ENCODE data around the gene PGP.

PGP gene

DNA sequence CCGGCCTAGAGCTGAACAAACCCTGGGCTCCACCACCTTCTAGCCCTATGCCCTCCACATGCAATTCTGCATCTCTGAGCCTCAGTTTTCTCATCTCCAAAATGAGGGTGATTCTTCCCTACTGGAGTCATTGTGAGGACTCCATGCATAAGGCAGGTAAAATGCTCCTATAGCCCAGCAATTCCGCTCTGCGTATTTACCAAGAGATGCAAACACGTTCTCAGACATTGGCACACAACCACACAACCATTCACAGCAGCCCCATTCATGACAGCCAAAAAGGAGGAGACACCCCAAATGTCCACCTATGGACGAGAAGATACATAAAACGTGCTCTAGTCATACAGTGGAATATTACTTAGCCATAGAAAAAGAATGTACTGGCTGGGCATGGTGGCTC is 14.3 kb downstream of the PGP start:
- ChIA-PET POLR2A (interaction anchor here (1.8 to 2.0 kb wide), 2 partner anchors 14 to 15 kb away, joined by 4 read pairs; partner anchors contain the start of gene PGP), CTCF (no interaction called here)
- TF ChIP-seq FOXM1 (IDR thresholded peaks at IDR 0.05; ENCODE audit: borderline replicate concordance): no peak
- TF ChIP-seq ZNF384 (IDR thresholded peaks at IDR 0.05): no peak
- TF ChIP-seq, protein P1, sequence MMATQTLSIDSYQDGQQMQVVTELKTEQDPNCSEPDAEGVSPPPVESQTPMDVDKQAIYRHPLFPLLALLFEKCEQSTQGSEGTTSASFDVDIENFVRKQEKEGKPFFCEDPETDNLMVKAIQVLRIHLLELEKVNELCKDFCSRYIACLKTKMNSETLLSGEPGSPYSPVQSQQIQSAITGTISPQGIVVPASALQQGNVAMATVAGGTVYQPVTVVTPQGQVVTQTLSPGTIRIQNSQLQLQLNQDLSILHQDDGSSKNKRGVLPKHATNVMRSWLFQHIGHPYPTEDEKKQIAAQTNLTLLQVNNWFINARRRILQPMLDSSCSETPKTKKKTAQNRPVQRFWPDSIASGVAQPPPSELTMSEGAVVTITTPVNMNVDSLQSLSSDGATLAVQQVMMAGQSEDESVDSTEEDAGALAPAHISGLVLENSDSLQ (IDR thresholded peaks at IDR 0.05): no peak
- no peak for TF ChIP-seq SUZ12 (IDR thresholded peaks at IDR 0.05)
- no peak for TF ChIP-seq SP1 (IDR thresholded peaks at IDR 0.05)
- no peak for TF ChIP-seq LEF1 (IDR thresholded peaks at IDR 0.05; ENCODE audit: borderline replicate concordance)
- TF ChIP-seq CTBP1 (IDR thresholded peaks at IDR 0.05; ENCODE audit: borderline replicate concordance): no peak
- no peak for TF ChIP-seq L3MBTL2 (conservative IDR thresholded peaks at IDR 0.05)
- TF ChIP-seq FOXA1 (IDR thresholded peaks at IDR 0.05): no peak
- no peak for DNase-seq (ENCODE audit: extremely low spot score)

DNA sequence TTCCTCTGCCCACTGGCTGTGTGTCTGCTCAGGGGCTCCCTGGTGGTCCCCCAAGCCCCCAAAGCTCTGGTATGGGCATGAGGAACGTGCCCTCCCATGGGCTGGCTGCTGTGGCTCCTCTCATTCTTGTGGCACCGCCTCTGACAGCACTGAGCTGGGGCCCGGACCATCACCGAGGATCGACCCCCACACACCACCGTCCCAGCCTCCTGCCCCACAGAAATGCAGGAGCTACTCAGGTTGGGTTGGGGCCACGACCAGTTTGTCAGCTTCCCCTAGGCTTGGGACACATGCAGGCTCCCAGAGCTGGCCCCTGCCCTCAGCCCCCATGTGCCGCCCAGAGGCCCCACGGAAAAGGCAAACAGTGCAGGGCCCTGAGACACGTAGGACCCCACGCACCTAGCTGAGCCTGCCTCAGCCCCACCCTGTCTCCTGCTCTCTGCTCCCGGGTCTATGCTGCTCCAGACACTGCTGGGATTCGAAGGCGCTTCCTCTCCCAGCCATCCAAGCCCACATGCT is 15.0 kb downstream of the PGP start:
- ChIA-PET CTCF (no interaction called here), POLR2A (interaction anchor here (0.6 to 2.0 kb wide), 3 partner anchors 15 to 87 kb away, joined by 3 to 4 read pairs (median 4); partner anchors contain the start of gene PGP)
- TF ChIP-seq FOXA1 (IDR thresholded peaks at IDR 0.05) (no peak), FOXM1 (IDR thresholded peaks at IDR 0.05; ENCODE audit: borderline replicate concordance) (no peak), FOXK2 (IDR thresholded peaks at IDR 0.05) (no peak), ZNF384 (IDR thresholded peaks at IDR 0.05) (no peak), BHLHE40 (IDR thresholded peaks at IDR 0.05; ENCODE audit: borderline replicate concordance) (no peak), LEF1 (IDR thresholded peaks at IDR 0.05; ENCODE audit: borderline replicate concordance) (no peak), SP1 (IDR thresholded peaks at IDR 0.05) (no peak), HDGF (IDR thresholded peaks at IDR 0.05; ENCODE audit: borderline replicate concordance) (no peak)
- TF ChIP-seq, protein P1 (IDR thresholded peaks at IDR 0.05): no peak
- DNase-seq (ENCODE audit: extremely low spot score): no peak

DNA sequence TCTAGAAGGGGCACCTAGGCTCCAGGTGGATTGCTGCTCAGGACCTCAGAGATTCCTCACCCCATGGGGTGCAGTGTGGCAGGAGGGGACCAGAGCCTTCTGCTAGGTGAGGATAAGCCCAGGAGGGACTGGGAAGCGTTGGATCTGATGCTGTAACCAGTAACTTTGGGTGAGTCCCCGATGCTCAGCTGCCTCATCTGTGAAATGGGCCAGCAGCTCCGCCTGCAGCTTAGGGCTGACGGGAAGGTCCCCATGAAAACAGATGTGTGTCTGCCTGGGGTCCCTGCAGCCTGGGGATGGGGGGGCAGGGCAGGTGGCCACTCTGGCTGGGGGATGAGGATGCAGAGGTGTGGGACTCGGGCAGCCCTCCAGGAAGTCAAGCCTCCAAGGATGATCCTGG is 15.5 kb downstream of the PGP start:
- TF ChIP-seq ELF4 (IDR thresholded peaks at IDR 0.05) (no peak), ARNT (IDR thresholded peaks at IDR 0.05) (no peak), HDGF (IDR thresholded peaks at IDR 0.05; ENCODE audit: borderline replicate concordance) (no peak), CTBP1 (IDR thresholded peaks at IDR 0.05; ENCODE audit: borderline replicate concordance) (no peak), TARDBP (IDR thresholded peaks at IDR 0.05) (no peak), ZNF384 (IDR thresholded peaks at IDR 0.05) (no peak), SUZ12 (IDR thresholded peaks at IDR 0.05) (no peak), SP1 (IDR thresholded peaks at IDR 0.05) (no peak), NFRKB (IDR thresholded peaks at IDR 0.05) (no peak), LEF1 (IDR thresholded peaks at IDR 0.05; ENCODE audit: borderline replicate concordance) (no peak), FOXK2 (IDR thresholded peaks at IDR 0.05) (no peak), FOXA1 (IDR thresholded peaks at IDR 0.05) (no peak), FOXM1 (IDR thresholded peaks at IDR 0.05; ENCODE audit: borderline replicate concordance) (no peak), L3MBTL2 (conservative IDR thresholded peaks at IDR 0.05) (no peak), BHLHE40 (IDR thresholded peaks at IDR 0.05; ENCODE audit: borderline replicate concordance) (no peak)
- TF ChIP-seq, protein P1 (IDR thresholded peaks at IDR 0.05): no peak
- POLR2A ChIA-PET: interaction anchor here (0.6 to 2.0 kb wide), 3 partner anchors 15 to 88 kb away, joined by 3 to 4 read pairs (median 4); partner anchors contain the start of gene PGP
- DNase-seq (ENCODE audit: extremely low spot score): no peak
- CTCF ChIA-PET: no interaction called here

DNA sequence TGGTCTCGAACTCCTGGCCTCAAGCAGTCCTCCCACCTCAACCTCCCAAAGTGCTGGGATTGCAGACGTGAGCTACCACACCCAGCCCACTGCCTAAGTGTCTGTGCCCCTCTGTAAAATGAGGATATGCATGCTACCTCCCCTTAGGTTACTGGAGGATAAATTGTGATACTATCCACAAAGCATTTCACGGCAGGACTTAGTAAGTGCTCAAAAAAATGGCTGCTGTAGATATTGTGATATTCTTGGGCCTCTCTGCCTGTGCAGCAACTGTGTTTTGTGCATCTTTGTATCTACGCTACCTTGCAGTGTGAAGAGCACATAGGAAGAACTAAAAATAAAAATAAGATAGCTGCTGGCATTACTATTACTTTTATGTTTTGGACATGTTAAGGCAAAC is 16.4 kb downstream of the PGP start:
- TF ChIP-seq FOXA1 (IDR thresholded peaks at IDR 0.05) (no peak), ELF4 (IDR thresholded peaks at IDR 0.05) (no peak), NFRKB (IDR thresholded peaks at IDR 0.05) (no peak), TARDBP (IDR thresholded peaks at IDR 0.05) (no peak), ARNT (IDR thresholded peaks at IDR 0.05) (no peak), HDGF (IDR thresholded peaks at IDR 0.05; ENCODE audit: borderline replicate concordance) (no peak), L3MBTL2 (conservative IDR thresholded peaks at IDR 0.05) (no peak), ZNF384 (IDR thresholded peaks at IDR 0.05) (no peak), SUZ12 (IDR thresholded peaks at IDR 0.05) (no peak), BHLHE40 (IDR thresholded peaks at IDR 0.05; ENCODE audit: borderline replicate concordance) (no peak), CTBP1 (IDR thresholded peaks at IDR 0.05; ENCODE audit: borderline replicate concordance) (no peak), SP1 (IDR thresholded peaks at IDR 0.05) (no peak), FOXK2 (IDR thresholded peaks at IDR 0.05) (no peak), LEF1 (IDR thresholded peaks at IDR 0.05; ENCODE audit: borderline replicate concordance) (no peak), FOXM1 (IDR thresholded peaks at IDR 0.05; ENCODE audit: borderline replicate concordance) (no peak)
- TF ChIP-seq, protein P1 (IDR thresholded peaks at IDR 0.05): no peak
- CTCF ChIA-PET: no interaction called here
- POLR2A ChIA-PET: interaction anchor here (1.2 to 1.8 kb wide), 2 partner anchors 11 to 17 kb away, joined by 3 to 4 read pairs; no protein-coding TSS in a partner anchor
- DNase-seq (ENCODE audit: extremely low spot score): no peak

DNA sequence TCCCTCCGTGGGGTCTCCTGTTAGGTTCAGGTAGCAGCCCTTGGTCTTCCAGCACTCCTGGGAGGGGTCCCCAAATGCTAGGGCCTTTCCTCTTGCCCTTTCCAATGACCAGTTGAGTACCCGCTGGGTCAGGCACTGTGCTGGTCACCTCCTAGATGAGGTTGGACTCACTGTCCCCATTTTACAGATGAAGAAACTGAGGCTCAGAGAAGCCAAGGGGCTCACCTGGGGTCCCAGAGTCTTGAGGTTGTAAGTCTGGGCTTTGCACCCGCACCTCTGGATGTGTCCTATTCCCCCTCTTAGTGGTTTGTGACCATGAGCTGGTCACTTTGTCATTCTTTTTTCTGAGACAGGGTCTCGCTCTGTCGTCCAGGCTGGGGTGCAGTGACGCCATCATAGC is 16.9 kb downstream of the PGP start:
- no peak for TF ChIP-seq L3MBTL2 (conservative IDR thresholded peaks at IDR 0.05)
- TF ChIP-seq SP1 (IDR thresholded peaks at IDR 0.05): no peak
- TF ChIP-seq LEF1 (IDR thresholded peaks at IDR 0.05; ENCODE audit: borderline replicate concordance): no peak
- TF ChIP-seq HDGF (IDR thresholded peaks at IDR 0.05; ENCODE audit: borderline replicate concordance): no peak
- TF ChIP-seq FOXA1 (IDR thresholded peaks at IDR 0.05): no peak
- TF ChIP-seq CTBP1 (IDR thresholded peaks at IDR 0.05; ENCODE audit: borderline replicate concordance): no peak
- no peak for TF ChIP-seq ELF4 (IDR thresholded peaks at IDR 0.05)
- no peak for TF ChIP-seq BHLHE40 (IDR thresholded peaks at IDR 0.05; ENCODE audit: borderline replicate concordance)
- no peak for TF ChIP-seq ZNF384 (IDR thresholded peaks at IDR 0.05)
- no peak for TF ChIP-seq FOXK2 (IDR thresholded peaks at IDR 0.05)
- no peak for TF ChIP-seq NFRKB (IDR thresholded peaks at IDR 0.05)
- no peak for TF ChIP-seq SUZ12 (IDR thresholded peaks at IDR 0.05)
- TF ChIP-seq FOXM1 (IDR thresholded peaks at IDR 0.05; ENCODE audit: borderline replicate concordance): no peak
- TF ChIP-seq, protein P1 (IDR thresholded peaks at IDR 0.05): no peak
- TF ChIP-seq TARDBP (IDR thresholded peaks at IDR 0.05): no peak
- TF ChIP-seq ARNT (IDR thresholded peaks at IDR 0.05): no peak
- ChIA-PET CTCF (no interaction called here), POLR2A (interaction anchor here (1.2 to 3.3 kb wide), 2 partner anchors 12 to 53 kb away, joined by 3 to 27 read pairs; partner anchors contain the start of gene ECI1)
- no peak for DNase-seq (ENCODE audit: extremely low spot score)

Data from HEK293T (cell line).